Body of pancreas (tissue), 4 donors: ENCODE data around the gene TAS2R8. TPM values are rescaled to one million over a fixed set of nuclear protein-coding genes. Genes with fewer than 3 reads are reported as not detected.

Source experiments
- ATAC-seq: fragments of 150-250 bp; one replicate; pipeline ENCODE4 v1.9.1; 2016
- DNase-seq, 4 donors: peaks; one replicate each; pipeline ENCODE4 v3.0.0-alpha.2; 2019
- H3K27ac ChIP-seq, 4 donors: fragments of 200-600 bp; sonication (generic); 1 replicate in 3 of 4; 2 replicates in 1 of 4; pipeline versions ENCODE4 v1.5.1 to v1.6.1; 2016 to 2019; ENCODE audit warnings: mild to moderate bottlenecking in 1 of 4, mixed read lengths in 1 of 4, moderate library complexity in 1 of 4
- H3K27me3 ChIP-seq, 2 donors: fragments of 200-600 bp; sonication (generic); one replicate each; pipeline ENCODE4 v1.6.0; 2016; ENCODE audit warnings: mild to moderate bottlenecking in 1 of 2
- H3K36me3 ChIP-seq, 2 donors: fragments of 200-600 bp; sonication (generic); replicated peaks in 1 of 2; 2 replicates each; pipeline ENCODE4 v1.5.1; 2016; ENCODE audit warnings: low read depth in 2 of 2; ENCODE audit not compliant: insufficient read depth in 1 of 2
- H3K4me1 ChIP-seq: fragments of 200-600 bp; sonication (generic); one replicate; pipeline ENCODE4 v1.6.0; 2016
- H3K4me3 ChIP-seq, 2 donors: fragments of 200-600 bp; sonication (generic); 1 replicate in 1 of 2; 2 replicates in 1 of 2; pipeline ENCODE4 v1.5.1; 2016 to 2019
- H3K9me3 ChIP-seq, 3 donors: fragments of 200-600 bp; sonication (generic); 1 replicate in 2 of 3; 2 replicates in 1 of 3; pipeline ENCODE4 v1.5.1; 2016
- POLR2A ChIP-seq, 3 donors: fragments of 450-650 bp; IDR thresholded peaks; one replicate each; pipeline ENCODE4 v1.6.1; 2016; ENCODE audit warnings: antibody characterized with exemption in 3 of 3, mild to moderate bottlenecking in 2 of 3
- WGBS, 2 donors: methylation state at CpG; one replicate each; pipeline ENCODE4 v1.1.5; 2017; 5-methylcytosine and 5-hydroxymethylcytosine counted together
- intact Hi-C: fragments of 100-400 bp; cut with DNase I; formaldehyde crosslinking; loops from one replicate; pipeline ENCODE4 v1.15.1; 2023
- small RNA-seq: library from RNA; depleted of rRNA; stranded (forward); fragments of <200 nt; gene quantifications from one replicate; pipeline ENCODE3, GENCODE V24; 2016
- total RNA-seq, 2 donors: library from RNA; depleted of rRNA; stranded (reverse); fragments of >200 nt; gene quantifications; one replicate each; pipeline ENCODE4 v1.1.0, GENCODE V29; 2016
- TF ChIP-seq, protein P1 (sequence below), 7 experiments: fragments of 450-650 bp in 4 of 7; fragments of 200-600 bp in 3 of 7; sonication (generic) in 3 of 7; IDR thresholded peaks; one replicate each; pipeline ENCODE4 v1.5.1; 2016 to 2019; ENCODE audit warnings: antibody characterized with exemption in 7 of 7

TAS2R8 gene
- total RNA-seq, 2 donors from 2014 or later = not detected

DNA sequence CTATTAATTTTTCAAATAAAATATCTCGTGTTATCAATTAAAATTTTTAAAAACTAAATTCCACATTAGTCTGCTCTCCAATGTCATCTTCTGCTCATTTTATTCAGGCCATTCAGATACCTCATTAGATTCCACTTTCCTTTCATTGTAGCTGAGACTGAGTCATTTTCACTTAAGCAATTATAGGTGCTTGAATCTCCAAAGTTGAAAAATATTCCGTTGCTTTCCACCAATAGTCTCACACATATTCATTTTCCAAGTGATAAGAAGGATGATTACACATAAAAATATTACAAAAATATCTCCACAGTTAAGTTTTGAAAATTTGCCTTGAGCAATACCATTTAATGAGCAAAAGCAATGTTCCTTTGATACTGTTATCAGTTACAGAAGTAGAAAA is 47.4 kb downstream of the TAS2R8 start:
- ATAC-seq (no peak), DNase-seq (no peak)
- H3K27me3 ChIP-seq = peaks cover 0 to 4% of the 10 kb centered on the region in 2 donors
- H3K36me3 ChIP-seq = no peaks in the 10 kb centered on the region
- no peak overlapping the region for H3K27ac ChIP-seq
- TF ChIP-seq, protein P1, sequence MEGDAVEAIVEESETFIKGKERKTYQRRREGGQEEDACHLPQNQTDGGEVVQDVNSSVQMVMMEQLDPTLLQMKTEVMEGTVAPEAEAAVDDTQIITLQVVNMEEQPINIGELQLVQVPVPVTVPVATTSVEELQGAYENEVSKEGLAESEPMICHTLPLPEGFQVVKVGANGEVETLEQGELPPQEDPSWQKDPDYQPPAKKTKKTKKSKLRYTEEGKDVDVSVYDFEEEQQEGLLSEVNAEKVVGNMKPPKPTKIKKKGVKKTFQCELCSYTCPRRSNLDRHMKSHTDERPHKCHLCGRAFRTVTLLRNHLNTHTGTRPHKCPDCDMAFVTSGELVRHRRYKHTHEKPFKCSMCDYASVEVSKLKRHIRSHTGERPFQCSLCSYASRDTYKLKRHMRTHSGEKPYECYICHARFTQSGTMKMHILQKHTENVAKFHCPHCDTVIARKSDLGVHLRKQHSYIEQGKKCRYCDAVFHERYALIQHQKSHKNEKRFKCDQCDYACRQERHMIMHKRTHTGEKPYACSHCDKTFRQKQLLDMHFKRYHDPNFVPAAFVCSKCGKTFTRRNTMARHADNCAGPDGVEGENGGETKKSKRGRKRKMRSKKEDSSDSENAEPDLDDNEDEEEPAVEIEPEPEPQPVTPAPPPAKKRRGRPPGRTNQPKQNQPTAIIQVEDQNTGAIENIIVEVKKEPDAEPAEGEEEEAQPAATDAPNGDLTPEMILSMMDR (IDR thresholded peaks at IDR 0.05) = no peak
- TF ChIP-seq POLR2A (IDR thresholded peaks at IDR 0.05) = no peak
- H3K4me3 ChIP-seq = no peak overlapping the region
- no peaks in the 10 kb centered on the region for H3K4me1 ChIP-seq
- H3K9me3 ChIP-seq = peaks cover 0 to 7% (median 0%) of the 10 kb centered on the region in 3 donors
- WGBS, 2 donors = 19 to 22% methylated on average over 2 of the region's 2 CpGs
- intact Hi-C loops = no loop called here

DNA sequence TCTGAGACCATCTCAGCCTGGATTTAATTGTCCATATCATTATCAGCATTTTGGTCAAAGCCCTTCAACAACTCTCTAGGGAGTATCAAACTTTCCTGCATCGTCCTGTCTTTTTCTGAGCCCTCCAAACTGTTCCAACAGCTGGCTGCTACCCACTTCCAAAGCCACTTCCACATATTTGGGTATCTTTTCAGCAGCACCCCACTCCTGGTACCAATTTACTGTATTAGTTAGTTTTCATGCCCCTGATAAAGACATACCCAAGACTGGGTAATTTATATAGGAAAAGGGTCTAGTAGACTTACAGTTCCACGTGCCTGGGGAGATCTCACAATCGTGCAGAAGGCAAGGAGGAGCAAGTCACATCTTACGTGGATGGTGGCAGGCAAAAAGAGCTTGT is 50.9 kb downstream of the TAS2R8 start:
- DNase-seq (no peak), ATAC-seq (no peak)
- Histone ChIP-seq H3K4me3 (no peak overlapping the region), H3K4me1 (no peaks in the 10 kb centered on the region), H3K27ac (no peak overlapping the region), H3K27me3 (no peaks in the 10 kb centered on the region), H3K9me3 (peaks cover 0 to 7% (median 0%) of the 10 kb centered on the region in 3 donors), H3K36me3 (no peaks in the 10 kb centered on the region)
- WGBS, 2 donors = 70 to 82% methylated on average over 4 of the region's 4 CpGs
- TF ChIP-seq POLR2A (IDR thresholded peaks at IDR 0.05) = no peak
- TF ChIP-seq, protein P1 (IDR thresholded peaks at IDR 0.05) = no peak
- intact Hi-C loops = no loop called here

Small RNA genes within 50 kb of the gene (small RNA-seq; reads per million reads assigned to genes)
- not detected for gene PRR4

Other genes starting within 250 kb of the TAS2R8 start
- gene MAGOHB, start 193.7 kb downstream of the TAS2R8 start, total RNA-seq = 10 to 100 TPM; 16.9 to 17.5 TPM
- gene STYK1, start 133.2 kb downstream of the TAS2R8 start, total RNA-seq = under 1 TPM in 1 of 2 donors, not detected in 1; 0.26 TPM
- gene YBX3, start 84.0 kb downstream of the TAS2R8 start, total RNA-seq = 100 to 1,000 TPM; 293 to 403 TPM
- gene TAS2R7, start 4.7 kb downstream of the TAS2R8 start, total RNA-seq = not detected
- gene TAS2R9, start 2.9 kb upstream of the TAS2R8 start, total RNA-seq = not detected
- gene TAS2R10, start 19.1 kb upstream of the TAS2R8 start, total RNA-seq = under 1 TPM in 1 of 2 donors, not detected in 1; 0.52 TPM
- gene PRR4, start 42.2 kb upstream of the TAS2R8 start, total RNA-seq = 1 to 10 TPM in 1 of 2 donors, not detected in 1; 3.4 TPM
- 100 to 1,000 TPM in 1 of 2 donors, 10 to 100 TPM in 1; 16.6 to 106 TPM for gene PRH1, start 77.0 kb upstream of the TAS2R8 start, total RNA-seq
- gene TAS2R13, start 102.3 kb upstream of the TAS2R8 start, total RNA-seq = 1 to 10 TPM; 2.3 to 3.1 TPM
- gene PRH2, start 122.0 kb upstream of the TAS2R8 start, total RNA-seq = not detected
- gene TAS2R14, start 132.0 kb upstream of the TAS2R8 start, total RNA-seq = 1 to 10 TPM; 4.0 to 4.9 TPM
- gene TAS2R50, start 179.6 kb upstream of the TAS2R8 start, total RNA-seq = 1 to 10 TPM; 3.1 to 3.3 TPM
- 1 to 10 TPM; 2.6 to 7.5 TPM for gene TAS2R20, start 191.0 kb upstream of the TAS2R8 start, total RNA-seq
- 1 to 10 TPM; 3.0 to 4.2 TPM for gene TAS2R19, start 215.3 kb upstream of the TAS2R8 start, total RNA-seq
- gene TAS2R31, start 224.1 kb upstream of the TAS2R8 start, total RNA-seq = 1 to 10 TPM; 7.0 to 8.9 TPM